H9 (cell line): ENCODE data around the gene TCF4. TPM values are rescaled to one million over a fixed set of nuclear protein-coding genes. Genes with fewer than 3 reads are reported as not detected.

Experiments used
- DNase-seq: peaks from one replicate; pipeline ENCODE4 v3.0.0-alpha.2; 2017
- H2AFZ ChIP-seq: one replicate; pipeline ENCODE4 v1.6.1; 2013; ENCODE audit warnings: mild to moderate bottlenecking, low read length, control low read depth, moderate library complexity
- H2AK5ac ChIP-seq: 2 replicates; pipeline ENCODE4 v1.6.1; 2013; ENCODE audit warnings: low read length, control low read depth, mixed read lengths; ENCODE audit not compliant: insufficient read length
- H2BK120ac ChIP-seq: one replicate; pipeline ENCODE4 v1.6.1; 2013; ENCODE audit warnings: low read depth, mild to moderate bottlenecking, low read length, control low read depth, inconsistent platforms; ENCODE audit not compliant: poor library complexity, severe bottlenecking
- H2BK12ac ChIP-seq: 2 replicates; pipeline ENCODE4 v1.6.1; 2013; ENCODE audit warnings: low read length, control low read depth, mixed read lengths, low read depth; ENCODE audit not compliant: insufficient read length
- H2BK15ac ChIP-seq: 2 replicates; pipeline ENCODE4 v1.6.1; 2013; ENCODE audit warnings: low read depth, low read length, control low read depth
- H2BK20ac ChIP-seq: one replicate; pipeline ENCODE4 v1.6.1; 2013; ENCODE audit warnings: low read depth, mild to moderate bottlenecking, low read length, control low read depth, inconsistent platforms; ENCODE audit not compliant: poor library complexity, severe bottlenecking
- H2BK5ac ChIP-seq: 2 replicates; pipeline ENCODE4 v1.6.1; 2013; ENCODE audit warnings: low read length, control low read depth, mixed read lengths; ENCODE audit not compliant: insufficient read length
- H3K14ac ChIP-seq: 2 replicates; pipeline ENCODE4 v1.6.1; 2013; ENCODE audit warnings: low read length, control low read depth; ENCODE audit not compliant: insufficient read depth
- H3K18ac ChIP-seq: 2 replicates; pipeline ENCODE4 v1.6.1; 2013; ENCODE audit warnings: low read depth, mild to moderate bottlenecking, mixed read lengths, low read length, control low read depth; ENCODE audit not compliant: insufficient read length
- H3K23ac ChIP-seq: 2 replicates; pipeline ENCODE4 v1.6.1; 2013; ENCODE audit warnings: low read length, control low read depth, mixed read lengths, low read depth; ENCODE audit not compliant: insufficient read length
- H3K23me2 ChIP-seq: 2 replicates; pipeline ENCODE4 v1.6.1; 2013; ENCODE audit warnings: low read depth, mild to moderate bottlenecking, mixed read lengths, low read length, control low read depth; ENCODE audit not compliant: insufficient read length, poor library complexity, severe bottlenecking
- H3K27ac ChIP-seq: 2 replicates; pipeline ENCODE4 v1.5.1; 2013; ENCODE audit warnings: low read length, control low read depth, mixed read lengths, low read depth; ENCODE audit not compliant: insufficient read length
- H3K27me3 ChIP-seq: 2 replicates; pipeline ENCODE4 v1.6.1; 2013; ENCODE audit warnings: low read length, control low read depth, inconsistent platforms; ENCODE audit not compliant: insufficient read depth
- H3K4ac ChIP-seq: 2 replicates; pipeline ENCODE4 v1.6.1; 2013; ENCODE audit warnings: low read depth, mild to moderate bottlenecking, control low read depth, inconsistent platforms, low read length, moderate library complexity
- H3K4me1 ChIP-seq: 2 replicates; pipeline ENCODE4 v1.6.1; 2013; ENCODE audit warnings: low read length, control low read depth, inconsistent platforms; ENCODE audit not compliant: insufficient read depth
- H3K4me2 ChIP-seq: 2 replicates; pipeline ENCODE4 v1.6.1; 2013; ENCODE audit warnings: low read length, control low read depth, mixed read lengths; ENCODE audit not compliant: insufficient read length, insufficient read depth
- H3K56ac ChIP-seq: 2 replicates; pipeline ENCODE4 v1.6.1; 2013; ENCODE audit warnings: low read depth, mild to moderate bottlenecking, mixed read lengths, low read length, control low read depth; ENCODE audit not compliant: insufficient read length
- H3K79me1 ChIP-seq: 2 replicates; pipeline ENCODE4 v1.6.1; 2013; ENCODE audit warnings: low read depth, mild to moderate bottlenecking, moderate library complexity, low read length, control low read depth, inconsistent platforms; ENCODE audit not compliant: insufficient read depth, poor library complexity, severe bottlenecking
- H3K79me2 ChIP-seq: 2 replicates; pipeline ENCODE4 v1.6.1; 2013; ENCODE audit warnings: low read length, control low read depth, inconsistent platforms; ENCODE audit not compliant: insufficient read depth
- H3K9ac ChIP-seq: 2 replicates; pipeline ENCODE4 v1.6.1; 2013; ENCODE audit warnings: low read length, control low read depth, mixed read lengths; ENCODE audit not compliant: insufficient read length; ENCODE audit errors: extremely low read depth
- H3K9me3 ChIP-seq: one replicate; pipeline ENCODE4 v1.6.1; 2013; ENCODE audit warnings: low read depth, low read length, inconsistent platforms; ENCODE audit not compliant: control insufficient read depth
- H3T11ph ChIP-seq: one replicate; pipeline ENCODE4 v1.6.1; 2013; ENCODE audit warnings: mild to moderate bottlenecking, low read length, control low read depth, inconsistent platforms
- H4K20me1 ChIP-seq: one replicate; pipeline ENCODE4 v1.6.1; 2013; ENCODE audit not compliant: control insufficient read depth, insufficient read length, insufficient read depth
- H4K5ac ChIP-seq: 2 replicates; pipeline ENCODE4 v1.6.1; 2013; ENCODE audit warnings: low read depth, mild to moderate bottlenecking, mixed read lengths, low read length, control low read depth; ENCODE audit not compliant: insufficient read length
- H4K8ac ChIP-seq: replicated peaks from 2 replicates; pipeline ENCODE4 v1.6.1; 2013; ENCODE audit warnings: low read length, control low read depth, mixed read lengths, low read depth; ENCODE audit not compliant: insufficient read length
- H4K91ac ChIP-seq: 2 replicates; pipeline ENCODE4 v1.6.1; 2013; ENCODE audit warnings: low read depth, mild to moderate bottlenecking, moderate library complexity, mixed read lengths, low read length, control low read depth; ENCODE audit not compliant: insufficient read length
- H3K27ac Mint-ChIP-seq, 3 experiments: 2 replicates in 2 of 3; 3 replicates in 1 of 3; pipeline ENCODE4 v1.8.0; 2020 to 2021; ENCODE audit warnings: mixed read lengths in 3 of 3, mild to moderate bottlenecking in 1 of 3, moderate library complexity in 1 of 3
- H3K27me3 Mint-ChIP-seq: 2 replicates; pipeline ENCODE4 v1.8.0; 2021; ENCODE audit warnings: low read depth, mild to moderate bottlenecking, moderate library complexity, mixed read lengths
- H3K36me3 Mint-ChIP-seq, 3 experiments: 2 replicates in 2 of 3; 3 replicates in 1 of 3; pipeline ENCODE4 v1.8.0; 2020 to 2021; ENCODE audit warnings: low read depth in 3 of 3, mixed read lengths in 3 of 3; ENCODE audit not compliant: insufficient read depth in 1 of 3
- H3K4me1 Mint-ChIP-seq, 2 experiments: 2 replicates each; pipeline ENCODE4 v1.8.0; 2020; ENCODE audit warnings: mixed read lengths in 2 of 2
- H3K4me3 Mint-ChIP-seq, 2 experiments: 2 replicates in 1 of 2; 3 replicates in 1 of 2; pipeline ENCODE4 v1.8.0; 2020 to 2021; ENCODE audit warnings: mild to moderate bottlenecking in 2 of 2, mixed read lengths in 2 of 2, moderate library complexity in 1 of 2
- H3K9me3 Mint-ChIP-seq, 2 experiments: 2 replicates in 1 of 2; 3 replicates in 1 of 2; pipeline ENCODE4 v1.8.0; 2020; ENCODE audit warnings: mild to moderate bottlenecking in 2 of 2, mixed read lengths in 2 of 2, moderate library complexity in 1 of 2
- WGBS: extraction: QIAGEN DNeasy Blood & Tissue Kit; methylation state at CpG from one replicate; pipeline ENCODE4 v1.1.7; 2013; ENCODE audit warnings: missing lambda C conversion rate, low lambda C conversion rate, mixed read lengths; ENCODE audit not compliant: insufficient read length; ENCODE audit errors: extremely low coverage; 5-methylcytosine and 5-hydroxymethylcytosine counted together
- total RNA-seq: library from RNA; stranded (reverse); gene quantifications from 2 replicates; pipeline ENCODE4 v1.2.1, GENCODE V29; 2021
- TF ChIP-seq, protein P1 (sequence below): fragments of 200-600 bp; sonication (generic); conservative IDR thresholded peaks from 3 replicates; pipeline ENCODE4 v1.8.0; 2021; ENCODE audit warnings: antibody characterized with exemption, mild to moderate bottlenecking

Gene TCF4
- total RNA-seq, 1 experiment from 2014 or later, result 99.4 TPM

DNA sequence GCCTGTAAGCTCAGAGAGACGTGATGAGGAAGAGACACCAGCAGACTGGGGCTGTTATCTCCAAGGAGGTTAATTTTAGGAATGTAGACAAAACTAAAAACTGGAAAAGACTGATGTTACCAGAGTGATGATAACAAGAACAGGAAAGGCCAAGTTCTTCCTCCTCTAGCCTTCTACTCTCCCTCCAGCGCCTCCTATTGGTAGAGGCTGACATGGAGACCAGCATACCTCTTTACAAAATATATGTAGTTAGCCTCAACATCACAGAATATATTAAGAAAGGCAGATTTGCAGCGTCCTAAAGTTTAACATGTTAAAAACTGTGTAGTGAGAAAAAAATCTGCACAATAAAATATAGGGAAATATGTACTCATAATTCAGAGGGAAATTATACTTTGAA lies 66.0 kb downstream of the TCF4 start:
- H3K4me1 ChIP-seq, result no peaks in the 10 kb centered on the region; the same call in 1 of the 2 replicates
- peak; percentile 62 for DNase-seq
- H4K20me1 ChIP-seq, result no peaks in the 10 kb centered on the region
- no peak overlapping the region for H4K8ac ChIP-seq
- Mint-ChIP-seq H3K27ac (peak overlapping the region in 1 of 3 experiments; percentile 85; a peak in 1 of 7 replicates), H3K4me1 (peaks cover 31% of the 10 kb centered on the region in 2 experiments), H3K9me3 (no peaks in the 10 kb centered on the region), H3K4me3 (no peak overlapping the region), H3K36me3 (peaks cover 9 to 14% (median 11%) of the 10 kb centered on the region in 3 experiments), H3K27me3 (no peaks in the 10 kb centered on the region)
- H2BK15ac ChIP-seq, result no peak overlapping the region
- H2AK5ac ChIP-seq, result no peak overlapping the region
- H3K27me3 ChIP-seq, result no peaks in the 10 kb centered on the region
- H3K4ac ChIP-seq, result no peak overlapping the region
- H4K5ac ChIP-seq, result no peak overlapping the region
- H3K23ac ChIP-seq, result no peak overlapping the region
- H3K9ac ChIP-seq, result no peak overlapping the region
- no CpG with 5 or more reads among the region's 3 CpGs for WGBS
- H3K4me2 ChIP-seq, result no peak overlapping the region
- peaks cover 2% of the 10 kb centered on the region; the same call in 1 of the 2 replicates for H3K79me2 ChIP-seq
- H3K9me3 ChIP-seq, result no peaks in the 10 kb centered on the region
- H3K79me1 ChIP-seq, result peaks cover 4% of the 10 kb centered on the region
- no peak overlapping the region for H3K14ac ChIP-seq
- H3K27ac ChIP-seq, result no peak overlapping the region
- H4K91ac ChIP-seq, result no peak overlapping the region
- no peak overlapping the region for H3T11ph ChIP-seq
- H2BK20ac ChIP-seq, result no peak overlapping the region
- H3K56ac ChIP-seq, result no peak overlapping the region
- H3K23me2 ChIP-seq, result no peaks in the 10 kb centered on the region
- no peak overlapping the region for H2AFZ ChIP-seq
- no peak overlapping the region for H2BK120ac ChIP-seq
- no peak overlapping the region for H2BK5ac ChIP-seq
- no peak overlapping the region for H3K18ac ChIP-seq
- TF ChIP-seq, protein P1, sequence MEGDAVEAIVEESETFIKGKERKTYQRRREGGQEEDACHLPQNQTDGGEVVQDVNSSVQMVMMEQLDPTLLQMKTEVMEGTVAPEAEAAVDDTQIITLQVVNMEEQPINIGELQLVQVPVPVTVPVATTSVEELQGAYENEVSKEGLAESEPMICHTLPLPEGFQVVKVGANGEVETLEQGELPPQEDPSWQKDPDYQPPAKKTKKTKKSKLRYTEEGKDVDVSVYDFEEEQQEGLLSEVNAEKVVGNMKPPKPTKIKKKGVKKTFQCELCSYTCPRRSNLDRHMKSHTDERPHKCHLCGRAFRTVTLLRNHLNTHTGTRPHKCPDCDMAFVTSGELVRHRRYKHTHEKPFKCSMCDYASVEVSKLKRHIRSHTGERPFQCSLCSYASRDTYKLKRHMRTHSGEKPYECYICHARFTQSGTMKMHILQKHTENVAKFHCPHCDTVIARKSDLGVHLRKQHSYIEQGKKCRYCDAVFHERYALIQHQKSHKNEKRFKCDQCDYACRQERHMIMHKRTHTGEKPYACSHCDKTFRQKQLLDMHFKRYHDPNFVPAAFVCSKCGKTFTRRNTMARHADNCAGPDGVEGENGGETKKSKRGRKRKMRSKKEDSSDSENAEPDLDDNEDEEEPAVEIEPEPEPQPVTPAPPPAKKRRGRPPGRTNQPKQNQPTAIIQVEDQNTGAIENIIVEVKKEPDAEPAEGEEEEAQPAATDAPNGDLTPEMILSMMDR, result peak; percentile 87
- no peak overlapping the region for H2BK12ac ChIP-seq
